HepG2 (cell line): ENCODE results near the gene BLVRA.
"Not testable (repeated sequence)": the region's sequence is repeated elsewhere in the genome, so short reads cannot be mapped to it uniquely, and the experiment has no call there.

ENCODE experiments used
- POLR2A ChIP-seq, 2 experiments: IDR thresholded peaks; 2 replicates each; pipeline ENCODE4 v1.6.1; 2011; ENCODE audit warnings: low read depth in 2 of 2, low read length in 2 of 2, mild to moderate bottlenecking in 1 of 2, moderate library complexity in 1 of 2; ENCODE audit not compliant: insufficient read depth in 1 of 2
- USF2 ChIP-seq, 2 experiments: sonication (generic) in 1 of 2; formaldehyde crosslinking in 1 of 2; IDR thresholded peaks; 2 replicates each; pipeline versions ENCODE4 v1.5.1 to v1.6.1; 2011 to 2020; ENCODE audit warnings: borderline replicate concordance in 1 of 2, low read depth in 1 of 2, low read length in 1 of 2, mild to moderate bottlenecking in 1 of 2, missing genetic modification reagents in 1 of 2, moderate library complexity in 1 of 2

GRCh38 chr7:43830917-43831316, 72.4 kb downstream of the BLVRA start:
- TF ChIP-seq USF2 (IDR thresholded peaks at IDR 0.05; ENCODE audit: low read depth, low read length); USF2 (CRISPR knock-in tag; IDR thresholded peaks at IDR 0.05; ENCODE audit: borderline replicate concordance); POLR2A (IDR thresholded peaks at IDR 0.05; ENCODE audit: insufficient read depth in 1 of 2, low read depth in 2 of 2, low read length in 2 of 2): not testable (repeated sequence)
